ENCODE results near the gene CREB5. TPM values are rescaled to one million over a fixed set of nuclear protein-coding genes. Genes with fewer than 3 reads are reported as not detected.

CREB5 gene
- polyA plus RNA-seq, 1 donor from 2014 or later: 3.7 TPM

DNA sequence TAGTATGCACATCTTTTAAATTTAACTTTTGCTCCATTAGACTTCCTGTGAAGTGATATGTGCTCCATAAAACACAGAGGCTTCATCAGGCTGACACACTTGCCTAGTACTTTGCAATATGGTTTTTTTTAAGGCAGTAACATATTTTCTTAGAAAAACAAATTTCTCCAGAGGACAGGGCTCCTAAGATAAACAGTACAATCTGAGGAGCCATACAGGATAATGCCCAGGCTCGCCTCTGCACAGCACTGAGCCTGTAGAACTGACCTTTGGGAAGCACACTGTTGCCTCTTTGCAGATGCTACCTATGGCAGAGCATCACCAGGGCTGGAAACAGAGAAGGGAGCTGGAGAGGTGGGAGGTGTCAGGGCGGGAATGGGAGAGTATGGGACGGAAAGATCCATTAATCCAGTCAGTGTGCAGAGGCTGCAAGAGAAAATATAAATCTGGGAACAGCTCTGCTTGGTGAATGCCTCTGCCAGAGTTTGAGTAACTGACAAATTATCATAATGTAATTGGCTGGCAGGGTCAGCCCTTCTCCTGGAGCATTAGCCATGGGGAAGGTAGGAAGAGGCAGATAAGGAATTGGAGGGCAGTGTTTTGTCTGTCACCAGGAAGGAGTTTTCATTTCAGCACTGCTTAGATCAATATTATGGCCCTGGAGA, 132.3 kb downstream of the CREB5 start:
- Histone ChIP-seq H3K27ac (ENCODE audit: low read length) (no peak overlapping the region), H3K4me3 (ENCODE audit: low read length) (no peak overlapping the region), H2AFZ (ENCODE audit: low read depth, low read length) (no peak overlapping the region), H3K27me3 (ENCODE audit: insufficient read depth, low read depth, low read length) (no peaks in the 10 kb centered on the region), H3K9ac (ENCODE audit: low read length) (no peak overlapping the region), H3K9me3 (ENCODE audit: low read length) (no peaks in the 10 kb centered on the region), H3F3A (ENCODE audit: insufficient read depth, low read length, poor library complexity, severe bottlenecking) (no peaks in the 10 kb centered on the region), H4K20me1 (ENCODE audit: insufficient read depth) (no peaks in the 10 kb centered on the region), H3K36me3 (ENCODE audit: insufficient read depth, low read length) (no peaks in the 10 kb centered on the region), H3K4me2 (ENCODE audit: low read length) (no peak overlapping the region), H3K79me2 (replicated peaks; ENCODE audit: insufficient read depth, low read length) (no peaks in the 10 kb centered on the region), H3K9me2 (ENCODE audit: insufficient read depth, low read length) (no peaks in the 10 kb centered on the region)
- TF ChIP-seq TAF1 (IDR thresholded peaks at IDR 0.05; ENCODE audit: low read depth): no peak
- TF ChIP-seq, protein P1, sequence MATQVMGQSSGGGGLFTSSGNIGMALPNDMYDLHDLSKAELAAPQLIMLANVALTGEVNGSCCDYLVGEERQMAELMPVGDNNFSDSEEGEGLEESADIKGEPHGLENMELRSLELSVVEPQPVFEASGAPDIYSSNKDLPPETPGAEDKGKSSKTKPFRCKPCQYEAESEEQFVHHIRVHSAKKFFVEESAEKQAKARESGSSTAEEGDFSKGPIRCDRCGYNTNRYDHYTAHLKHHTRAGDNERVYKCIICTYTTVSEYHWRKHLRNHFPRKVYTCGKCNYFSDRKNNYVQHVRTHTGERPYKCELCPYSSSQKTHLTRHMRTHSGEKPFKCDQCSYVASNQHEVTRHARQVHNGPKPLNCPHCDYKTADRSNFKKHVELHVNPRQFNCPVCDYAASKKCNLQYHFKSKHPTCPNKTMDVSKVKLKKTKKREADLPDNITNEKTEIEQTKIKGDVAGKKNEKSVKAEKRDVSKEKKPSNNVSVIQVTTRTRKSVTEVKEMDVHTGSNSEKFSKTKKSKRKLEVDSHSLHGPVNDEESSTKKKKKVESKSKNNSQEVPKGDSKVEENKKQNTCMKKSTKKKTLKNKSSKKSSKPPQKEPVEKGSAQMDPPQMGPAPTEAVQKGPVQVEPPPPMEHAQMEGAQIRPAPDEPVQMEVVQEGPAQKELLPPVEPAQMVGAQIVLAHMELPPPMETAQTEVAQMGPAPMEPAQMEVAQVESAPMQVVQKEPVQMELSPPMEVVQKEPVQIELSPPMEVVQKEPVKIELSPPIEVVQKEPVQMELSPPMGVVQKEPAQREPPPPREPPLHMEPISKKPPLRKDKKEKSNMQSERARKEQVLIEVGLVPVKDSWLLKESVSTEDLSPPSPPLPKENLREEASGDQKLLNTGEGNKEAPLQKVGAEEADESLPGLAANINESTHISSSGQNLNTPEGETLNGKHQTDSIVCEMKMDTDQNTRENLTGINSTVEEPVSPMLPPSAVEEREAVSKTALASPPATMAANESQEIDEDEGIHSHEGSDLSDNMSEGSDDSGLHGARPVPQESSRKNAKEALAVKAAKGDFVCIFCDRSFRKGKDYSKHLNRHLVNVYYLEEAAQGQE (IDR thresholded peaks at IDR 0.05; ENCODE audit: borderline replicate concordance): no peak
- no peak for TF ChIP-seq SMC3 (conservative IDR thresholded peaks at IDR 0.05; ENCODE audit: poor library complexity)

DNA sequence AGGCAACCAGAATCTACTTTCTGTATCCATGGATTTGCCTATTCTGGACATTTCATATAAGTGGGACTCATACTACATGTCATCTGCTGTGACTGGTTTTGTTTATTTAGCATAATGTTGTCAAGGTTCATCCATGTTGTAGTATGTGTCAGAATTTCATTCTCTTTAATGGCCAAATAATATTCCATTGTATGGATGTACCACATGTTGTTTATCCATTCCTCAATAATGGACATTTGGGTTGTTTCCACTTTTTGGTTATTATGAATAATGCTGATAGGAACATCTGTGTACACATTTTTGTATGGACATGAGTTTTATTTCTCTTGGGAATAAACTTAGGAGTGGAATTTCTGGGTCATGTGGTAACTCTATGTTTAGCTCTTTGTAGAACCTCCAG, 133.7 kb downstream of the CREB5 start:
- Histone ChIP-seq H3K9ac (ENCODE audit: low read length) (no peak overlapping the region), H4K20me1 (ENCODE audit: insufficient read depth) (no peaks in the 10 kb centered on the region), H3K36me3 (ENCODE audit: insufficient read depth, low read length) (no peaks in the 10 kb centered on the region), H3K4me2 (ENCODE audit: low read length) (no peak overlapping the region), H3K79me2 (replicated peaks; ENCODE audit: insufficient read depth, low read length) (no peaks in the 10 kb centered on the region), H3K9me3 (ENCODE audit: low read length) (no peaks in the 10 kb centered on the region), H3K4me3 (ENCODE audit: low read length) (no peak overlapping the region), H2AFZ (ENCODE audit: low read depth, low read length) (no peak overlapping the region), H3K27me3 (ENCODE audit: insufficient read depth, low read depth, low read length) (no peaks in the 10 kb centered on the region), H3K9me2 (ENCODE audit: insufficient read depth, low read length) (no peaks in the 10 kb centered on the region), H3F3A (ENCODE audit: insufficient read depth, low read length, poor library complexity, severe bottlenecking) (no peaks in the 10 kb centered on the region), H3K27ac (ENCODE audit: low read length) (no peak overlapping the region)
- TF ChIP-seq RAD21 (conservative IDR thresholded peaks at IDR 0.05): no peak
- no peak for TF ChIP-seq MXI1 (conservative IDR thresholded peaks at IDR 0.05; ENCODE audit: poor library complexity, severe bottlenecking)
- TF ChIP-seq, protein P2, sequence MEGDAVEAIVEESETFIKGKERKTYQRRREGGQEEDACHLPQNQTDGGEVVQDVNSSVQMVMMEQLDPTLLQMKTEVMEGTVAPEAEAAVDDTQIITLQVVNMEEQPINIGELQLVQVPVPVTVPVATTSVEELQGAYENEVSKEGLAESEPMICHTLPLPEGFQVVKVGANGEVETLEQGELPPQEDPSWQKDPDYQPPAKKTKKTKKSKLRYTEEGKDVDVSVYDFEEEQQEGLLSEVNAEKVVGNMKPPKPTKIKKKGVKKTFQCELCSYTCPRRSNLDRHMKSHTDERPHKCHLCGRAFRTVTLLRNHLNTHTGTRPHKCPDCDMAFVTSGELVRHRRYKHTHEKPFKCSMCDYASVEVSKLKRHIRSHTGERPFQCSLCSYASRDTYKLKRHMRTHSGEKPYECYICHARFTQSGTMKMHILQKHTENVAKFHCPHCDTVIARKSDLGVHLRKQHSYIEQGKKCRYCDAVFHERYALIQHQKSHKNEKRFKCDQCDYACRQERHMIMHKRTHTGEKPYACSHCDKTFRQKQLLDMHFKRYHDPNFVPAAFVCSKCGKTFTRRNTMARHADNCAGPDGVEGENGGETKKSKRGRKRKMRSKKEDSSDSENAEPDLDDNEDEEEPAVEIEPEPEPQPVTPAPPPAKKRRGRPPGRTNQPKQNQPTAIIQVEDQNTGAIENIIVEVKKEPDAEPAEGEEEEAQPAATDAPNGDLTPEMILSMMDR (IDR thresholded peaks at IDR 0.05; ENCODE audit: poor library complexity, severe bottlenecking): no peak
- no peak for TF ChIP-seq EP300 (conservative IDR thresholded peaks at IDR 0.05; ENCODE audit: poor library complexity, severe bottlenecking)

DNA sequence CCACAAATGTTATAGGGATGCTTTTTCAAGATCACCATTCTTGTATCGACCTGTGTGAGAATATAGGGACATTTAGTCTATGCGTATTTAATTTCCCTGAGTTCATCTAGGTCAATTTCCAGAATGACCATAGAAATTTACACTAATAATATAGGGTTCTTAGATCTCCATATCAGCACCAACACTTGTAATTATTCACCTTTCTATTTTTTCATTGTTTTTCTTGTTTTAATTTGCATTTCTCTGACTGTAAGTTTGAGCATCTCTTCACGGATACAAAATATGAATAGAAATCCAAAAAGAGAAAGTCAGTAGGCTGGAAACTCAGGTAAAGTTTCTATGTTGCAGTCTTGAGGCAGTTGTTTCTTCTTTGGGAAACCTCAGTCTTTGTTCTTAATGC, 134.8 kb downstream of the CREB5 start:
- TF ChIP-seq, protein P1 (IDR thresholded peaks at IDR 0.05; ENCODE audit: borderline replicate concordance): no peak
- TF ChIP-seq TAF1 (IDR thresholded peaks at IDR 0.05; ENCODE audit: low read depth) (no peak), EP300 (conservative IDR thresholded peaks at IDR 0.05; ENCODE audit: poor library complexity, severe bottlenecking) (no peak), EZH2 (IDR thresholded peaks at IDR 0.05; ENCODE audit: borderline replicate concordance, insufficient read depth, low read length, poor library complexity, severe bottlenecking) (no peak), POLR2AphosphoS5 (IDR thresholded peaks at IDR 0.05) (no peak), SMC3 (conservative IDR thresholded peaks at IDR 0.05; ENCODE audit: poor library complexity) (no peak), RAD21 (conservative IDR thresholded peaks at IDR 0.05) (no peak), MXI1 (conservative IDR thresholded peaks at IDR 0.05; ENCODE audit: poor library complexity, severe bottlenecking) (no peak)
- TF ChIP-seq, protein P2 (IDR thresholded peaks at IDR 0.05; ENCODE audit: poor library complexity, severe bottlenecking): no peak
- Histone ChIP-seq H3K9me3 (ENCODE audit: low read length) (no peaks in the 10 kb centered on the region), H3K79me2 (replicated peaks; ENCODE audit: insufficient read depth, low read length) (no peaks in the 10 kb centered on the region), H3K9me2 (ENCODE audit: insufficient read depth, low read length) (no peaks in the 10 kb centered on the region), H3K27me3 (ENCODE audit: insufficient read depth, low read depth, low read length) (no peaks in the 10 kb centered on the region), H4K20me1 (ENCODE audit: insufficient read depth) (no peaks in the 10 kb centered on the region), H3K36me3 (ENCODE audit: insufficient read depth, low read length) (no peaks in the 10 kb centered on the region), H3K27ac (ENCODE audit: low read length) (no peak overlapping the region), H3K9ac (ENCODE audit: low read length) (no peak overlapping the region), H3K4me2 (ENCODE audit: low read length) (no peak overlapping the region), H3K4me3 (ENCODE audit: low read length) (no peak overlapping the region), H2AFZ (ENCODE audit: low read depth, low read length) (no peak overlapping the region), H3F3A (ENCODE audit: insufficient read depth, low read length, poor library complexity, severe bottlenecking) (no peaks in the 10 kb centered on the region)
